Measurements from ENCODE around the gene RPIA.
"Not testable (repeated sequence)": the region's sequence is repeated elsewhere in the genome, so short reads cannot be mapped to it uniquely, and the experiment has no call there.

Gene RPIA

DNA sequence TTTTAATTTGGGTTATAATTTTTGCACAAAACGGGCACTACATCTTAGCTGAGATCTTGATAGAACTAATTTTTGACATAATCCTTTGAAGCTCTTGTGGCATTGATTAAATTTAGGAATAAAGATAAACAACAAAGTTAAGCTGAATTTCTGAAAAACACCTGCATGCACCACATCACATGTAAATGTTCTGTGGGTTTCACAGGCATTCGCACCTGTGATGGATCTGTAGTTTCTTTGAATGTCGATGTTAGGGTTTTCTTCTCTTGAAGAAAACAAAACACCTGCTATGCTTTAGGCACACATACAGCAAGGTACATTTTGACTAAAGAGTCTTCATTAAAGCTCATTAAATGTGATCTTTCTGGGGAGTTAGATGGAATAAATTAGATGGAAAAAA, 60.3 kb downstream of the RPIA start:
- no peak for DNase-seq (ENCODE audit: low spot score)
- POLR2A ChIA-PET (ENCODE audit: low non-redundant PET): no interaction called here
- no peak overlapping the region for H3K27ac ChIP-seq
- CTCF ChIA-PET: no interaction called here
- TF ChIP-seq, protein P1, sequence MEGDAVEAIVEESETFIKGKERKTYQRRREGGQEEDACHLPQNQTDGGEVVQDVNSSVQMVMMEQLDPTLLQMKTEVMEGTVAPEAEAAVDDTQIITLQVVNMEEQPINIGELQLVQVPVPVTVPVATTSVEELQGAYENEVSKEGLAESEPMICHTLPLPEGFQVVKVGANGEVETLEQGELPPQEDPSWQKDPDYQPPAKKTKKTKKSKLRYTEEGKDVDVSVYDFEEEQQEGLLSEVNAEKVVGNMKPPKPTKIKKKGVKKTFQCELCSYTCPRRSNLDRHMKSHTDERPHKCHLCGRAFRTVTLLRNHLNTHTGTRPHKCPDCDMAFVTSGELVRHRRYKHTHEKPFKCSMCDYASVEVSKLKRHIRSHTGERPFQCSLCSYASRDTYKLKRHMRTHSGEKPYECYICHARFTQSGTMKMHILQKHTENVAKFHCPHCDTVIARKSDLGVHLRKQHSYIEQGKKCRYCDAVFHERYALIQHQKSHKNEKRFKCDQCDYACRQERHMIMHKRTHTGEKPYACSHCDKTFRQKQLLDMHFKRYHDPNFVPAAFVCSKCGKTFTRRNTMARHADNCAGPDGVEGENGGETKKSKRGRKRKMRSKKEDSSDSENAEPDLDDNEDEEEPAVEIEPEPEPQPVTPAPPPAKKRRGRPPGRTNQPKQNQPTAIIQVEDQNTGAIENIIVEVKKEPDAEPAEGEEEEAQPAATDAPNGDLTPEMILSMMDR (conservative IDR thresholded peaks at IDR 0.05; ENCODE audit: low read depth): no peak

DNA sequence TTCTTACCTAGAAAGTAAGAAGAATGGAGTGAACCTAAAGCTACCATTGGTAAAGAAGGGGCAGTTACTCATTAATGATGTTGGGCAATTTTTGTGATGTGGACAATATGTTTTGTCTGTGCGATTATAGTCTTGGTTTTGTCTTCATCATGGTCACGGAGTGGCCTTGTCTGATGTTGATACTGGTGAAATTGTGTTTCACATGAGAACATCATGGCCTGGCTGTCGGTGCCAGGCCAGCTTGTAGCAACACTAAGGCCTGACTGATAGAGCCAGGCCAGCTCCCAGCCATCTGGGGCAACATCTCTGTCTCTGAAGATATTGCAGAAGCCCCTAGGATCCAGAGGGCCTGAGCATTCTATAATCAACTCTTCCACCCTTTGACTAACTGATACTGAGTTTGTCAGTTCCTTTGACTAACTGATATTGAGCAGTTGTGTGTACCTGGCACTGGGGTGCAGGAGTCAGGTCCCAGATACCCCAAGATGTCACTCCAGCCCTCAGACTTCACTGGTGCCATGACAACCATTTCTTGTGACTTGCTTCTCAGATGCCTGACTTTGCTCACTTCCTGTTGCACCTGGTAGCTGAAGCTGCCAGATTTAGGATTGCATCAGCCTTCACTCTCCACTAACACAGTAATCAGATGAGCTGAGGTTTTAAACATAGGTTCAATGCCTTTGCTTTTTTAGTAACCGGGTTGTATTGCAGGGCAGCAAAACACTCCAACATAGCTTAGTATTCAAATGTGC, 62.5 kb downstream of the RPIA start:
- H3K27ac ChIP-seq: no peak overlapping the region; the same call in 1 of the 2 replicates
- ChIA-PET POLR2A (ENCODE audit: low non-redundant PET) (no interaction called here), CTCF (no interaction called here)
- TF ChIP-seq, protein P1 (conservative IDR thresholded peaks at IDR 0.05; ENCODE audit: low read depth): no peak
- no peak for DNase-seq (ENCODE audit: low spot score)

DNA sequence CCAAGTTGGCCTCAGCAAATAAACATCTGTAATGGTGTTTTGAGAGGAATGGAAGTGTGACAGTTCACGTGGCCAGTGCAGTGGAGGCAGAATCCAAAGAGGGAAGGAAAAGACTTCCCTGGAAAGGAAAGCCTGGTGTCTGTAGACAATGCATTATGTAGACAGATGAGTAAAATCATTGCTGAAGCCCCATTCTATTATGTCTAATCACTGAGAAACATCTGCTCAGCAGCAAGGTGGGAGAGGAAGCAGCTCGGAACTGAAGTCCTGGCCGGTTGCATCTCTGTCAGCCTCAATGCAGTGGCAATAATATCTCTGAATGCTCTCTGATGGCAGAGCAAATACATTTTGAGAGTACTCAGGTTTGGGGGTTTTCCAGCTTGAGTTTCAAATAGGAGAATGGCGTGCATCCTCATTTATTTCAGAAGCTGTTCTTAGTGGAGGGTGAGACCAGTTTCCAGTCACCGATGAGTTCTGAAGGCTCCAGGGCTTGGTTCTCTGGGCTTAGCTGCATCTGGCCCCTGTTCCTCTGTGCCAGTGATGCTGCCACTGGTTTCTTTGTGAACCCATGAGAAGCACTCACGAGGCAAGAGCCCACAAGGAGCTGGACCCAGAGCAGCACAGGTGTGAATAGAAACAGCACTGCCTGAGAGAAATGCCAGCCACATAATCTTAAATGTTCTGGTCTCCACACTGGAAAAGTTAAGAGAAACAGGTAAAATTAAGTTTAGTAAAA, 63.3 kb downstream of the RPIA start:
- CTCF ChIA-PET: interaction anchor here (0.5 kb wide), 1 partner anchor 102 kb away, joined by 3 read pairs; no protein-coding TSS in a partner anchor
- DNase-seq (ENCODE audit: low spot score): no peak
- TF ChIP-seq, protein P1 (conservative IDR thresholded peaks at IDR 0.05; ENCODE audit: low read depth): no peak
- POLR2A ChIA-PET (ENCODE audit: low non-redundant PET): interaction anchor here (0.5 kb wide), 1 partner anchor 37 kb away, joined by 3 read pairs; no protein-coding TSS in a partner anchor
- H3K27ac ChIP-seq: no peak overlapping the region

DNA sequence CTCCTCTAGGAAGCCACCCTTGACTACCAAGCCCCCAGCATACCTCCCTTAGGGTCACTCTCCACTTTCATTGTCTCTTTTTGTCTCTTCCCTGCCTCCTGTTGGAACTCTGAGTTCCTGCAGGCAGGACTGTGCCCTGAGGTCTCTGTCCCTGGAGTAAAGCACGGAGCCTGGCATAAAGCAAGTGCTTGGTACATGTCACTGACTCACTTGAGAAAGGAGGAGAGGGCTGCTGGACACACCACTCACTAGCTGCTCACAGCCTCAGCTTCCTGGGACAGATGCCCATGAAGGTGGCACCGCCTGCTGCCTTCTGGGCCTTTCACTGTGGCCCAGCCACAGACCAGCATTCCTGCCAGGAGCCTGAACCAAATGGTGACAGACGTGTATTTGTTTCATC, 64.4 kb downstream of the RPIA start:
- no peak overlapping the region for H3K27ac ChIP-seq
- DNase-seq (ENCODE audit: low spot score): no peak
- ChIA-PET CTCF (no interaction called here), POLR2A (ENCODE audit: low non-redundant PET) (no interaction called here)
- TF ChIP-seq, protein P1 (conservative IDR thresholded peaks at IDR 0.05; ENCODE audit: low read depth): no peak

DNA sequence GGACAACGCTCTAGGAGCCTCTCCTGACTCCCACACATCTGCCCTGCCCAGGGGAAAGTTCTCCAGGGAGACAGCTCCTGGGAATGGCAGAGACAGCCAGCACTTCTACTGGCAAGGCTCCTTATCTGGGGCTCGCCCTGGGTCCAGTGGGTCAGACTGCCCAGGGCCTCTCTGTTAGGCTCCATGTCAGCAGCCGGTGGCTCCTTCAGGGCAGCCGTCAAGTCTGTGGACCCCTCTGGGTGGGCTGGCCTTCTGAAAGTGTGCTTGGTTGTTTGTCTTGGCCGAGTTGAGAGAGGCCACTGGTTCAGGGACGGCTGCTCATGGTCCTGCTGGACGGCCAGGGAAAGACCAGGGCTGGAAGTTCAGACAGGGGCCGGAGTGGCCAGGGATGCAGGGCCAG, 65.6 kb downstream of the RPIA start:
- DNase-seq (ENCODE audit: low spot score): no peak
- TF ChIP-seq, protein P1 (conservative IDR thresholded peaks at IDR 0.05; ENCODE audit: low read depth): no peak
- H3K27ac ChIP-seq: no peak overlapping the region
- POLR2A ChIA-PET (ENCODE audit: low non-redundant PET): no interaction called here
- CTCF ChIA-PET: no interaction called here

DNA sequence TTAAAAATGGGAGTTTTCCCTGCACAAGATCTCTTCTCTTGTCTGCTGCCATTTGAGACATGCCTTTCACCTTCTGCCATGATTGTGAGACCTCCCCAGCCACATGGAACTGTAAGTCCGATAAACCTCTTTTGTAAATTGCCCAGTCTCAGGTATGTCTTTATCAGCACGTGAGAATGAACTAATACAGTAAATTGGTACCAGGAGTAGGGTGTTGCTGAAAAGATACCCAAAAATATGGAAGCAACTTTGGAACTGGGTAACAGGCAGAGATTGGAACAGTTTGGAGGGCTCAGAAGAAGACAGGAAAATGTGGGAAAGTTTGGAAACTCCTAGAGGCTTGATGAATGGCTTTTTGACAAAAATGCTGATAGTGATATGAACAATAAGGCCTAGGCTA, 67.2 kb downstream of the RPIA start:
- POLR2A ChIA-PET (ENCODE audit: low non-redundant PET); CTCF ChIA-PET; H3K27ac ChIP-seq; DNase-seq (ENCODE audit: low spot score): not testable (repeated sequence)

All from RWPE1 (cell line).